Colon (tissue), 2 donors: Measurements from ENCODE around the gene FIGN.

ENCODE experiments used
- FAIRE-seq: peaks from 2 replicates; lab custom pipeline; 2012; peaks lifted over from hg19 to GRCh38; lab: Jason Lieb, UNC
- donor health status: control.
- donor health status: control.

FIGN gene

DNA sequence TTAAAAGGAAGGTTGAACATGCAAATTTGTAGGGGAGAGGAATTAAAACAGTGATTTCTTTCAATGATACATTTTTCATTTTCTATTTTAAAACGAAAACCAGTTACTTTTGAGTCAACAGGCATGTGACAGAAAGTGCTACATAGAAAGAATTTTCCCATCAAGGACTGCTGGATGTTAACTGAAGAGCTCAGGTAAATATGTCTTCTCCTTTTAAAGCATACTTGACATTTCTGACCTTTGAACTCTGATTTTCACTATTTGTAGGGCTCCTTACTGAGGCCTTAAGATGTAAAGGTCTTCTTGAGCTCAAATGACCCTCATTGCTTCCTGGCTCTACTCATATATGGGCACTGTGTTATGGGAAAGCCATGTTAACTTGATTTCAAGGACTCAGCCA, 32.4 kb downstream of the FIGN start:
- no peak for FAIRE-seq

DNA sequence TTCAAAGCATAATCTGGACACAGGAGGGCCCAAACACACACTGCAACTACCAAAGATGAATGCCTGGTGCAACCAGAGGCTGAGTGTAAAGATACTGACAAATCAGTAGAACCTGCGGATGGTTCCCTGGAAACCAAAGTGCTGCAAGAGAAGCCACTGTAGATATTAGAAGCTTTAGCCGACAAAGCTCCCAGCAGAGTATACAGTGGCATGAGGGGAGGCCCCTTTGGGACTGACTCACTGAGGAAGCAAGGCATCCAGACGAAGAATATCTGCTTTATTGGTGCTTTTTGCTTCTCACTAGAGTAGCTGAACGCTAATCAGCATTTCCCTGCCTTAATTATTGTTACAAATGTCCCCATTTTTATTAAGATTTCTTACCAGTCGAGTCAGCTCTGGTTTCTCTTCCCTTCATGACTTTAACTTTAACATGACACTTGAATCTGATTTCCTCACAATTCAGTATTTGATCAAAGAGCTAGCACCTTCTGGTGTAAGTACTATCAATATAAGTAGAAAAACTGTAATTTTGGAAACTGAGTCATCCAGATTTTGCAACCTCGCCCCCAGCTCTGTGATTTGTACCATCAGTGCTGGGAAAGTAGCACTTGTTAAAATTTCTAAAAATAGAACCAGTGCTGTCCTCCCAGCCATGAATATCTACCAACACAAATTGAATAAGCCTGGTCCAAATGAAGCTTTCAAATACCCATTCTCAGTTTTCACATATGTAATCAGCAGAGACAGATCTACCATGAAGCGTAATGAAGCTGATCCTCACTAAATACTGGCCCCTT, 34.2 kb downstream of the FIGN start:
- no peak for FAIRE-seq

DNA sequence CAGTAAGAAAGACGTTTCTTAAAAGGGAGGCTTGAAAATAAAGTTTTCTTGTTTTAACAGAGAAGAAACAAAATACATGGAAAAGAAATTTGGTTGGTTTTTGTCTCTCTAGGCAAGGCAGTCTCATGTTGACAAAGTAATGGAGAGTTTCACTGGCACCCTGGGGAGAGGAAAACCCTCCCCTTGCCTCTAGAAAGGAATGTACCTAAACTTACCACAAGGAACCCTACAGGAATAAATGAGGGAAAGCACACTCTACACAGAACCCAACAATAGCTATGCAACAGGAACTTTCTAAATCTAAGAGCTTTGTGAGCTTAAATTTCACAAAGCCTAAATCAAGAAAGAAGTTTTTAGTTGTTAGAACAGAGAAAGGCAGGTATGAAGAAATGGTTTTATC, 37.0 kb downstream of the FIGN start:
- FAIRE-seq: no peak

DNA sequence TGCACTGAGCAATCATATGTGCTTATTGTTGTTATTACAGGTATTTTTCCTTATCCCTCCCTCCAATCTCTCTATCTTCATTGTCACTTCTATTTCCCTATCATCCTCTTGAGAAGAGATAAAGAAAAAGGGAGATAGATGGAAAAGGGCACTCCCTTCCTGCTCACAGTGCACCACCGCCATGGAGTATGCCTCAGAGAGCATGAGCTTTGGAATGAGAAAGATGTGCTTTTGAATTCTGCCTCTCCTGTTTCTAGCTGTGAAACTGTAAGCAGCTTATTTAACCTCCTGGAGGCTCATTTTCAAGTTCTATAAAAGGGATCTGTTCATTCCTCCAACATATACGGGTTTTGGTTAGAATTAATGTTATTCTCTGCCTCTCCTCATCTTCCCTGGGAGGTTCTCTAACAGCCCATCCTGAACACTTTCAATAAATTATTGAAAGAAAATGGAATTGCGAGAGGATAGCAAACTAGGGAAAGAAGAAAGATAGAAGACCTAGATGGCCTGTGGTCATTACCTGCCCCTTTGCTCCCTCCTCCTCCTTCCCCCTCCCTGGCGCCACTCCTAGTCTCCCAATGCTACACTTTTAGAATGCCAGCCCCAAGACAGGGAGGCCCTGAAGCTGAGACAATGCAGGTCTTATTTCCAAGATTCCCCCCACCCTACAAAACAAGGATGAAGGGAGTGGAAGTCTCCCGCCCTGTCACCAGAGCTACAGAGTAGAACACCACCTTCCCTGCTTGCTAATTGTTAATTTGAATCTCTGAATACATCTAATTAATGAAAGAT, 37.8 kb downstream of the FIGN start:
- FAIRE-seq: no peak

DNA sequence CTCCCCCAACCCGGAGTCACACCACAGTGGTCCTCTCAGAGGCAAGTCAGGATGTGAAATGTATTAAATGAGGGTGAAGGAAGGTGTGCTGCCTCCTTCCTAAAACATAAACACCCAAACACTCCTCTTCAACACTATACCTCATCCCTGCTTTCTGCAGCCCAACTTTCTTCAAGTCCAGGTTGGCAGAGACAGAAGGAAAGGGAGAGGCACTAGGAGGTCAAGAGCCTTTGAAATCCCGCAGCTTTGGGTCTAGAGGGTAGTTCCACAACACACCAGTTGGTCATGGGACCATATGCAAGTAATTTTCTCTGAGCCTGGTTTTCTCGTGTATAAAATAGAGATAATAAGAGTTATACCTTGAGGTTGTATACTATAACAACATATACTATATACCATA, 38.4 kb downstream of the FIGN start:
- FAIRE-seq: no peak

DNA sequence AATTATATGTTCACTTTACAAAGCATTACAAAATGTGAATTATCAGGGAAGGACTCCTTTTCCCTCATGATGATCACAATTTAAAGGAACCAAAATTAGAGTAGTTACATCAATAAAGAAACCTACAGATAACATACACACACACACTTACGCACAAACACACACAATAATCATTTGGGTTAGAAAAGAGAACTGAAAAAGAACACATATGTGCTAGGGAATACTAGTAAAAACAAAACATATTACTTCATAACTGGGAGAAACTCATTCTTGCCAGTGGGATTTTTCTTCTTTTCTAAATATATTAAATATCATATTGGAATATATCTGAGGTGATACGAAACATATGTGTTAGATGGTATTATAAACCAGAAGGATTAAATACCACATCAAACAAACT, 42.3 kb downstream of the FIGN start:
- no peak for FAIRE-seq

DNA sequence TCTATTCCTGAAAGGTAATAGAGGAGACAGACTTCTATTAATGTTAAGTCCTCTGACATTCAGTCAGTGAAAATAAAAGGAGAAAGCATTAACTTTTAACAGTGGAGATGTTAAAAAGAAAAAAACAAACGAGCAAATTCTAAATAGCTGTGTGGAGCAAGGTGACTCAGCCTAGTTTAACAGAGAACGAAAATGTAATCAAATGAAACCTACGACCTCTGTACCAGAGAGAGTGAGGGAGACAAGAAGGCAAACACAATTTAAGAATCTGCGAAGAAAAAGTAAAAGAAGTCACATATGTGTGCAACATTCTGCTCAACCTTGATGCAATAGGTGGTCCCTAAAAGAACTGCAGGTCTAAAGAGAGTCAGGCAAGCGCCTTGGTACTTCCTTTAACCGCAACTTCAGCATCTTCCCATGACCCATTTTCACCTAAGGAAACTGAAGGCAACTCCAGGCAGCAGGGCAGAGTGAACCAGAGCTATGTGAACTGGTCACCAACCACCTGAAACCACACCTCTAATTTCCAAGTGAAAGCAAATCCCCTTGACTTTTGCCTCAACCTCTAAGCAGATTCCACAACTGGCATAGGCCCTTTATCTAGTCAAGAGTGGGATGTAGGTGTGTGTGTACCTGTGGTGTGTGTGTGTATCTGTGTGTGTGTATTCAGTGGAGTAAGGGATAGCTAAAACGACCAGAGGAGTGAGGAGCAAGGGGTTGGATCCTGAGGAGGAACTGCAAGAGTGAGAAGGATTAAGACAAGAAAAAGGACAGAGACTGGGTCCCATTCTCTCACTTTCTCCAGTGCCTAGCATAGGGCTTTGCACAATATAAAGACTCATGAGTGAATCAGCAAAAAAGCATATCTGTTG, 43.0 kb downstream of the FIGN start:
- no peak for FAIRE-seq

DNA sequence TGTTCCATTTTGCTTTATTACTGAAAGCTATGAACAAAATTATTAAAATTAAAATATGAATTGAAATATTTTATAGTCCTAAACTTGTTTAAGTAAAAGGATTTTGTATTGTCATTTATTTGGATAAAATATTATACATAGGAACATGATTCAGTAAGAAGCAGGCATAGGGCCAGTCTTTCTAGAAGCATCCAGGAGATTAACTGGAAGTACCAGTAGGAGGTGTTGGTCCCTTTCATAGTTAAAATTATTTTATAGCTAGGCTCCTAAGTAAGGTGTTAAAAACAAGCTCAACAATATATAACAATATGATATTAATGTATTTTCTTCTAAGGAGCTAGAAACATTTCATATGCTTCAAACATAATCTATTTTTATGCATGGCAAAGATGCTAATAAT, 43.7 kb downstream of the FIGN start:
- no peak for FAIRE-seq

DNA sequence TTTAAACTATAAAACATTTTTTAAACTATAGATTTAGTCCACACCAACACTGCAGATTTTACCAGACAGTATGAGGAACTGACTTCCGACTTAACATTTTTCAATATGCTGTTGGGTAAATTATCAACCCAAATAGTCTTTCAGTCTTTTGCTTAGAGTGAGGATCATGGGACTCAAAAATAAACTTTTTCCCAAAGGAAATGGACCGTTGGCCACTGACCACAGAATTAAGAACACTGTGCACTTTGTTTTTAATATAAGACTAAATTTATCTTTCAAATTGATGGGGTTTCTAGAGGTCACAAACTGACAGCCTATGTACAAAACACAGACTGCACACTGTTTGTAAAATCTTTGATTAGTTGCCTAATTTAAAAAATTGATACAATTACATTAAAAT, 44.9 kb downstream of the FIGN start:
- no peak for FAIRE-seq

DNA sequence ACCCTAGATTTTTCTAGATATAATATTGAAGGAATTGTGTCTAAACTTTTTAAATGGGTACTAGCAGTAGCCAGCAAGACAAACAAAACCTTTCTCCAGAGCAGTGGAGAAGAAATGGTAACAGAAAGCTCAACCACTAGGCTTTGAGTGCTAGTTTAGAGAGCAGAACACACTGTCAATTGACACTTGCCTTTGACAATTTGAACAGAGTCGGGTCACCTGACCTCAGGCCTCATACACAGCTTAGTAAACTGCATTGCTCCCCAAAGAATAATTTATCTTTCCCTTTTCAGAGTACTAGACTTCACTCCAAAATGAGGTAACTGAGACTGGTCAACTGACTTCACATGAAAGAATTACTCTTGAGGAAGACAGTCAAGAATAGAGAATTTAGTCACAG, 48.6 kb downstream of the FIGN start:
- FAIRE-seq: no peak

DNA sequence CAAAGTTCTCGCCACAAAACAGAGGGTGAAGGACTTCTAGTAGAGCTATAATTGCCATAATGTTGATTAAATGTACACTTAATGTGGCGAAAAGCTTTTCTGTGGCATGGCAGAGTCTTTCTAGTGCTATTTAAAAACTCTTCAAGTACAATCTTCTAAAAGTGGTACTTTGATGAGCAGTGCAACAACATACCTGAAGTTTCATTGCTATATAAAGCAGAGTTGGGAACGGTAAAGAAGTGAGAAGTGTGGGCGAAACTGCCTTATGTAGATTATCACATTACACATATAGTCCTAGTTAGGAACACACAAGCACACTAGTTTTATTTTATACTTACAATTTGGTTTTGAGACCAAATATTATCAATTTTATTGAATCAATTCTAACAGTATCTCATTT, 49.5 kb downstream of the FIGN start:
- FAIRE-seq: no peak

DNA sequence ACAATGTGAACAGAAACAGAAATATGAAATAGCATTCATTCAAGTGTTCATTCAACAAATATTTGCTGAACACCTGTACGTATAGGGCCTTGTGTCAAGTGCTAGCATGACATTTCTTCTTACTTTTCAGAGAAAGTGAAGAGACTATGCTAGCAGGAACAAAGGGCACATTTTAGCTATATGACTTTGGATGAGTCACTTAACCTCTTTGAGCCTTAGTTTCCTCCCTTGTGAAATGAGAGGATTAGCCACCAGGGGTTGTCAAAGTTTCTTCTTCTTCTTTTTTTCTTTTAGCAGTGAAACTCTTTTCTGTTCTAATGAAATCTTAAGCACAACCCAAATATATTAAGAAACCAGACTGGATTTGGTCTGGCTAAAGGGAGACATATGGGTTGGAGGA, 53.1 kb downstream of the FIGN start:
- no peak for FAIRE-seq

DNA sequence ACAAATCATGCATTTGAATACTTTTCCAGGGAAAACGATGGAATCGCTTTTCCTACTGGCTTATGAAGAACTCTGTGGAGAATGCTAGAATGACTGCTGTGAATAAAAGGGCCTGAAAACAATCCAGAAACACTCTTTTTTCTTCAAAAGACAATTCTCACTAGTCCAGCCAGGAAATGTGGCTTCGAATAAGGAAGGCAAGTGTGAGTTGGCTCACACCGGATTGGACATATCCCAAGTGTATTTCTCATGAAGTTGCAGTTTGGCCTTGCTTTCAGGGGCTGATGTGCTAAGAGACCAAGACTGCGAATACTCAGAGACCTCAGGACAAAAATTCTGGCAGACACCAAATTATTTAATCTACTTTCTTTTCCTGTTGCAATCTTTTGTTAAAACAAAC, 54.1 kb downstream of the FIGN start:
- no peak for FAIRE-seq

DNA sequence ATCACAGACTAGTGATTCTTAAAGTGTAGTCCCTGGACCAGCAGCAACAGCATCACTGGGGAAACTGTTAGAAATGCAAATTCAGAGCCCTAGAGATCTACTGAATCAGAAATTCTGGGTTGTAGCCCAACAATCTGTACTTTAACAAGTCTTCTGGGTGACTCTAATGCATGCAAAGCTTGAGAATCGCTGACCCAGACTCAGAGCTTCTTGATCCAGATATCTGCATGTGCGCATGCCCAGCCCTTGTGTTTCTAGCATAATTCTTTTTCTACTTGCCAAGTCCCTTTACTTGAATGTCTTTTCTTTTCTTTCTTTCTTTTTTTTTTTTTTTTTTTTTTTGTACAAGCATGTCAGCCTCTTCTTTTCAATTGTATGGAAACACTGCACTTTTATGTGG, 60.4 kb downstream of the FIGN start:
- no peak for FAIRE-seq

DNA sequence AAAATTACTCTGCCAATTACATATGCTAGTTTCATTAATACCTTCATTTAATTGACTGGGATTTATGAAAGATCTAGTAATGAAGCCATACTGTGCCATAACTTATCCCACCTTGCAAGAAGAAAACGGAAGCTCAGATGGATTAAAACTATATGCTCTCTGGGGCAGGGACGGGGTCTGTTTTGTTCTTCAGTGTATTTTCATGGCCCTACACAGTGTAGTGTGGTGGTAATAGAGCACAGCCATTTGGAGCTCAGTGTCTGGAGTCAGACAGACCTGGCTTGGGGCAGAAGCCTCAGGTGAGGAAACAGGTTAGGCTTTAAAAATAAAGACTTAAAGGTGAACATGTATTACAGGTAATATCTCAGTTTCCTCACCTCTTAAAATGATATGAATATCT, 62.3 kb downstream of the FIGN start:
- no peak for FAIRE-seq

DNA sequence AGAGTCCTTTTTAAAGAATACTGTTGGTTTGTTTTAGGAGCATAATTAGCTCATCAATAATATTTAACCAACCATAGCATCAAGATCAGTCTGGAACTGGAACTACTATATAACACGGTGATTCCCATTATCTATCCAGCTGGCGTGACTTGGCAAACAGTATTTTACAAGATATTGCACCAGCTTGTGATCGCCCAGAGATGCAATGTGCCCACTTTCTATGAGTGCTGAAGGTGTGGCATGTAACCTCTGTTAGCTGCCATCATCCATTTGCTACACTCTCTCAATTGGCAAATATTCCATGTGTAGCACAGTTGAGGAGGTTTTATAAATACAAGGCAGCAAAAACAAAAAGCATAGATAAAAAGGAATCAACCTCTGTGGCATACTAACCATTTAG, 64.9 kb downstream of the FIGN start:
- no peak for FAIRE-seq

DNA sequence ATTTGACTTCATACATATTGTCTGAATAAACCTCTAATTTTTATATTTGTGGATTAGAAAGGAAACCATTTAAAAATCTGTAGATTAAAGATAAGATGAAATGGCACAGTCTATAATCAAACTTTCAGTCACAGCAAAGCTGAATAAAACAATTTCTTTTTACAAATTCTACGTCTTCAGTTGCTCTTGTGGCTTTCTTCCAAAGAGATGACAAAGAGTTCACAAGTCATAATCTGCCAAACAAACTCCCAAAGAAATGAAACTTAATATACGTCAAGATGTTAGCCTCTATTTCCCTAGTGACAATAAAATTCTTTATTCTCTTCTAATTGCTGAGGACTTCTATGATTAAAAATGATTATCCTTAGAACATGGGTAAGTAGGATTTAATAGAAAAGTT, 66.3 kb downstream of the FIGN start:
- FAIRE-seq: no peak

DNA sequence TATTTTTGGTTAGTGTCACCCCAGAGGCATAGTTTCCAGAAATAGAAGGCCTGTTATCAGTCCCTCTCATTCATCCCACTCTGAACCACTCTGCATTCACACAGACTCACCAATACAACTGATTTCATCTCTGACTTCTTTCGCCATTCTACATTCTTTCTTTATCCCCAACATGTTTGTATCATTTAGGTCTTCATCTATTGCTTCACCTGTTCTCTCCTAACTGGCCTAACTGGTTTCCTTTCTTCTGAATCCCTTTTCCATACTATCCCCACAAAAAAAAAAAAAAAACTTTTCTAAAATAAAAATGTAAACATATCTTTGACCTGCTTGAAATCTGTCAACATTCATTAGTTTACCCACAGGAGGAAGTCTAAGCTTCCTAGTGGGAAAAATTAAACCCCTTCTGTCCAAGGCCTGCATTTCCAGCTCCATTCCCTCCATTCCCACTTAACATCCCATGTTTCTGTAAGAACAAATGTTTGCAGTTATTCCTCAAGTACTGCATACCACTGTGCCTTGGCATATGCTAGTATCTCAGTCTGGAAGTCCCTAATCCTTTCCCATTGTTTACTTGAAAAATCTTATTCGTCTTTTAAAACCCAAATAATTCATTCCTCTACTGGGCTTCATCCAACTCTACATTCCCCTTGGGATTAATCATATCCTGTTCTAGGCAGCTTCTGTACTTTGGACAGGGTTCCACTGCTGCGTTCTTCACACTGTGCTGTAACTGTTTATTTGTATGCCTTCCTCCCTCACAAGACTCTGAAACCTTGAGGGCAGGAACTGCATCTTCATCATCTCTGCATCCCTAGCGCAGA, 68.5 kb downstream of the FIGN start:
- no peak for FAIRE-seq

DNA sequence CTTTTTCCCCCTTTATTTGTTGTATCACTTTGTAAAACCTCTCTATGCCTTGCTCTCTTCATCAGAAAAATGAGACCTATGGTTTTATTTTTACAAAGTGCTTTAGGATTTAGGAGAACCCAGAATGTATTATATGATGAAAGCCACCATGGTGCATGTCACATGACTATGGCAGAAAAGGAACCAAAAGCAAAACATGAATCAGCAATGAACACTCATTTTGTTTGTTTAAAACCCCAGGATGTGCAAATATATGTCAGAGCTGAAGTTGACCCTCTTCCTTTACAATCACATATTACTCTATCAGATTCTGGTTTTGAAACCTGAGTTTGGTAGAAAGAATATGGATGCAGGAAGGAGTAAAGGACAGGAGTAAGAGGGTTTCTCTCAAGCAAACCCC, 70.0 kb downstream of the FIGN start:
- FAIRE-seq: no peak

DNA sequence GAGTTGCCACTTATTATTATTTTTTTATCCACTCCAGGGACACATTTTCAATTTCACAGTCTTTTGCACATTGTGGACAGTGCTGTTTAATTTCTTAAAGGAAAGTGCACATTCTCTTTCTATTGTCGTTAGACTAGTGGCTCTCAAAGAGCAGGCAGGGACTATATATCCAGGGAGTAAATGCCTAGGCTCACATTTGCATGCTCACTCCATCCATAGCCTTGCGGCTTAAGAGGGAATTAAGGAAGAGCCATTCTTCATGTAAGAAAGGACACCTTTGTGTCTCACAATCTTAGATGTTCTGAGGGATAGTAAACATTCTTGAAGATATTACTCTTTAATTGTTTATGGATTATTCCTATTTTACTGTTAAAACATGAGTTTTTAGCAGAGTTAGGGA, 70.8 kb downstream of the FIGN start:
- FAIRE-seq: no peak

DNA sequence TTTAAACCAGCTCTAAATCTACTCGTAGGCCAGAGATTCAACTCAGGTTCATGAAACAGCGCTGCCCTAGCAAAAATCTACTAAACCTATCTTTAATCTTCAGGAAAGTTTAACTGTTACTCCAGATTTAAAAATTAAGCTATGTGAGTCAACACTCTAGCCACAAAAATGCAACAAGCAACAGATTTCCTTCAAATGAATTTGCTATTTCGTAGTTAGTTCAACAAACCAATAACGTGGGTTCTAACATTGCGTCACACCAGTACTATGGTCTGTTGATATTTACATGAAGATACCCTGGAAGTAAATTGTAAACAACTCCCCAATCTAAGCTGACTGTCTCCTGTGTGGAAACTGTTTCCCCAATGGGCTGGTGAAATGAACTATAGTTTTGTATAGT, 71.2 kb downstream of the FIGN start:
- FAIRE-seq: no peak
